Measurements from ENCODE around the gene GALC.

- no peak for TF ChIP-seq POLR2A (IDR thresholded peaks at IDR 0.05)
- TF ChIP-seq CTCF (IDR thresholded peaks at IDR 0.05), result no peak
These were observed 57.7 kb downstream of the GALC start for GRCh38 chr14:87935081-87935828.

Data from adrenal gland (tissue), 5 donors.